OCI-LY7 (cell line): ENCODE results near the gene ITLN2.

Source experiments
- EZH2phosphoT487 ChIP-seq: fragments of 200-600 bp; sonication (generic); IDR thresholded peaks from 2 replicates; pipeline ENCODE4 v1.6.1; 2018; ENCODE audit warnings: low read depth, borderline replicate concordance, mild to moderate bottlenecking, mixed run types, antibody characterized with exemption, low read length, moderate library complexity, mixed read lengths
- TF ChIP-seq, protein P1 (sequence below): fragments of 200-600 bp; sonication (generic); conservative IDR thresholded peaks from 2 replicates; pipeline ENCODE4 v1.5.1; 2014; ENCODE audit warnings: mild to moderate bottlenecking, antibody characterized with exemption, low read length, moderate library complexity, mixed read lengths

DNA sequence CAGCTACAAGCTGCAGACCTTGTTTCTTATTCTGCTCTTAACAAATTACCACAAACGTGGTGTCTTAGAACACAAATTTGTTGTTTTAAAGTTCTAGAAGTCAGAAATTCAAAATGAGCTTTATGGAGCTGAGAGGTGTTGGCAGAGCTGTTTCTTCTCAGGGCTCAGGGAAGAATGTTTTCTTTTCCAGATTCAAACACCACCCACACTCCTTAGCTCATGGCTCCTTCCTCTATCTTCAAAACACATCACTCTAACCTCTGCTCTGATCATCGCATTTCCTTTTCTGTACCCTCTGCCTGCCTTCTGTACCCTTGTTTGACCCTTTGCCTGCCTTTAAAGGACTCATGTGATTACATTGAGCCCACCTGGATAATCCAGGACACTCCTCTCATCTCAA lies 42.7 kb downstream of the ITLN2 start:
- TF ChIP-seq, protein P1, sequence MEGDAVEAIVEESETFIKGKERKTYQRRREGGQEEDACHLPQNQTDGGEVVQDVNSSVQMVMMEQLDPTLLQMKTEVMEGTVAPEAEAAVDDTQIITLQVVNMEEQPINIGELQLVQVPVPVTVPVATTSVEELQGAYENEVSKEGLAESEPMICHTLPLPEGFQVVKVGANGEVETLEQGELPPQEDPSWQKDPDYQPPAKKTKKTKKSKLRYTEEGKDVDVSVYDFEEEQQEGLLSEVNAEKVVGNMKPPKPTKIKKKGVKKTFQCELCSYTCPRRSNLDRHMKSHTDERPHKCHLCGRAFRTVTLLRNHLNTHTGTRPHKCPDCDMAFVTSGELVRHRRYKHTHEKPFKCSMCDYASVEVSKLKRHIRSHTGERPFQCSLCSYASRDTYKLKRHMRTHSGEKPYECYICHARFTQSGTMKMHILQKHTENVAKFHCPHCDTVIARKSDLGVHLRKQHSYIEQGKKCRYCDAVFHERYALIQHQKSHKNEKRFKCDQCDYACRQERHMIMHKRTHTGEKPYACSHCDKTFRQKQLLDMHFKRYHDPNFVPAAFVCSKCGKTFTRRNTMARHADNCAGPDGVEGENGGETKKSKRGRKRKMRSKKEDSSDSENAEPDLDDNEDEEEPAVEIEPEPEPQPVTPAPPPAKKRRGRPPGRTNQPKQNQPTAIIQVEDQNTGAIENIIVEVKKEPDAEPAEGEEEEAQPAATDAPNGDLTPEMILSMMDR: no peak
- TF ChIP-seq EZH2phosphoT487: no peak
